HUDEP-2 (cell line): Measurements from ENCODE around the gene XRCC1.
A peak's percentile ranks its signal among the peaks of the same experiment; 100 is the strongest.

Experiments used
- DNase-seq, 76 experiments: peaks; one replicate each; lab custom pipeline; 2025; ENCODE audit not compliant: unreplicated experiment in 76 of 76; lab: John Stamatoyannopoulos, UW

XRCC1 gene

GRCh38 chr19:43575156-43575950 is at the start of gene XRCC1, which contains the start of gene PINLYP:
Gene XRCC1 (minus strand): TSS chr19:43575527. CDS start chr19:43575458, 69 bp downstream.
Gene PINLYP (plus strand): TSS chr19:43575801. CDS start chr19:43577192, 1,391 bp downstream.
- peak; percentile 57 to 99 (median 98) for DNase-seq

GRCh38 chr19:43624933-43625332 is 49.6 kb upstream of the XRCC1 start:
- DNase-seq = peak in 75 of 76 experiments; percentile 57 to 96 (median 88)

GRCh38 chr19:43623889-43624670 is 48.8 kb upstream of the XRCC1 start:
- peak in 67 of 76 experiments; percentile 18 to 86 (median 64) for DNase-seq

- DNase-seq = no peak
Observed at GRCh38 chr19:43622956-43623355, 47.6 kb upstream of the XRCC1 start.

GRCh38 chr19:43622070-43622469 is 46.7 kb upstream of the XRCC1 start:
- no peak for DNase-seq

GRCh38 chr19:43620061-43621001 is 45.0 kb upstream of the XRCC1 start:
- no peak for DNase-seq

GRCh38 chr19:43619262-43620060 is 44.1 kb upstream of the XRCC1 start, which contains the start of gene ZNF428:
Gene ZNF428 (minus strand): TSS chr19:43619629. CDS start chr19:43614304, 5,325 bp downstream.
- DNase-seq = peak in 75 of 76 experiments; percentile 33 to 97 (median 82)

GRCh38 chr19:43618921-43619261 is 43.6 kb upstream of the XRCC1 start:
- DNase-seq = peak in 62 of 76 experiments; percentile 27 to 97 (median 70)

- no peak for DNase-seq
Observed at GRCh38 chr19:43616954-43617353, 41.6 kb upstream of the XRCC1 start.

- peak in 2 of 76 experiments; percentile 15 to 28 for DNase-seq
Observed at GRCh38 chr19:43616306-43616705, 41.0 kb upstream of the XRCC1 start.

GRCh38 chr19:43612374-43612773 is 37.0 kb upstream of the XRCC1 start:
- no peak for DNase-seq

GRCh38 chr19:43611788-43612187 is 36.5 kb upstream of the XRCC1 start, which contains the start of gene SRRM5:
Gene SRRM5 (plus strand): TSS chr19:43612088. CDS start chr19:43612122, 34 bp downstream.
- DNase-seq = no peak

- no peak for DNase-seq
Observed at GRCh38 chr19:43610493-43610892, 35.2 kb upstream of the XRCC1 start.

GRCh38 chr19:43609872-43610271 is 34.5 kb upstream of the XRCC1 start:
- no peak for DNase-seq

- no peak for DNase-seq
Observed at GRCh38 chr19:43607238-43608205, 32.2 kb upstream of the XRCC1 start.

- no peak for DNase-seq
Observed at GRCh38 chr19:43606569-43607229, 31.4 kb upstream of the XRCC1 start.

GRCh38 chr19:43605875-43606568 is 30.7 kb upstream of the XRCC1 start:
- DNase-seq = peak in 2 of 76 experiments; percentile 9 to 19
